Measurements from ENCODE around the gene CD84.
"Not testable (repeated sequence)": the region's sequence is repeated elsewhere in the genome, so short reads cannot be mapped to it uniquely, and the experiment has no call there.

Gene CD84

DNA sequence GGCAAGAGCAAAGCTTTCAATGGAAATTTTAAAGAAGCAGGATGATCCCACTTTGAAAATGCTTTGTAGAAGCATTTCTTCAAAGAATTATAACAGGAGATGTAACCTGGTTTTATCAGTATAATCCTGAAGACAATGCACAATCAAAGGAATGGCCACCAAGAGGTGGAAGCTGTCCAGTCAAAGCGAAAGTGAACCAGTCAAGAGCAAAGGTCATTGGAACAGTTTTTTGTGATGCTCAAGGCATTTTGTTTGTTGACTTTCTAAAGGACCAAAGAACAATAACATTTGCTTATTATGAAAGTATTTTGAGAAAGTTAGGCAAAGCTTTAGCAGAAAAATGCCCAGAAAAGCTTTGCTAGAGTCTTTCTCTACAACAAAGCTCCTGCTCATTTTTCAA lies 5.5 kb upstream of the CD84 start:
- no peaks in the 10 kb centered on the region for H3K79me2 ChIP-seq (ENCODE audit: insufficient read depth, low read depth)
- H3K36me3 ChIP-seq (ENCODE audit: insufficient read depth): no peaks in the 10 kb centered on the region
- no peak overlapping the region for H2AFZ ChIP-seq (ENCODE audit: low read depth)
- H3K4me3 ChIP-seq (IDR thresholded peaks at IDR 0.05; ENCODE audit: insufficient read depth, low read depth, low read length): no peak overlapping the region
- no peaks in the 10 kb centered on the region for H4K20me1 ChIP-seq (ENCODE audit: insufficient read depth)
- H3K27ac ChIP-seq: no peak overlapping the region
- TF ChIP-seq, protein P1, sequence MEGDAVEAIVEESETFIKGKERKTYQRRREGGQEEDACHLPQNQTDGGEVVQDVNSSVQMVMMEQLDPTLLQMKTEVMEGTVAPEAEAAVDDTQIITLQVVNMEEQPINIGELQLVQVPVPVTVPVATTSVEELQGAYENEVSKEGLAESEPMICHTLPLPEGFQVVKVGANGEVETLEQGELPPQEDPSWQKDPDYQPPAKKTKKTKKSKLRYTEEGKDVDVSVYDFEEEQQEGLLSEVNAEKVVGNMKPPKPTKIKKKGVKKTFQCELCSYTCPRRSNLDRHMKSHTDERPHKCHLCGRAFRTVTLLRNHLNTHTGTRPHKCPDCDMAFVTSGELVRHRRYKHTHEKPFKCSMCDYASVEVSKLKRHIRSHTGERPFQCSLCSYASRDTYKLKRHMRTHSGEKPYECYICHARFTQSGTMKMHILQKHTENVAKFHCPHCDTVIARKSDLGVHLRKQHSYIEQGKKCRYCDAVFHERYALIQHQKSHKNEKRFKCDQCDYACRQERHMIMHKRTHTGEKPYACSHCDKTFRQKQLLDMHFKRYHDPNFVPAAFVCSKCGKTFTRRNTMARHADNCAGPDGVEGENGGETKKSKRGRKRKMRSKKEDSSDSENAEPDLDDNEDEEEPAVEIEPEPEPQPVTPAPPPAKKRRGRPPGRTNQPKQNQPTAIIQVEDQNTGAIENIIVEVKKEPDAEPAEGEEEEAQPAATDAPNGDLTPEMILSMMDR (conservative IDR thresholded peaks at IDR 0.05; ENCODE audit: low read depth, low read length): no peak
- no peaks in the 10 kb centered on the region for H3K27me3 ChIP-seq (ENCODE audit: insufficient read depth, low read depth)
- H3K4me1 ChIP-seq (ENCODE audit: low read depth, poor library complexity, severe bottlenecking): peaks cover 2% of the 10 kb centered on the region
- no peak overlapping the region for H3K4me2 ChIP-seq
- H3K9ac ChIP-seq: no peak overlapping the region

DNA sequence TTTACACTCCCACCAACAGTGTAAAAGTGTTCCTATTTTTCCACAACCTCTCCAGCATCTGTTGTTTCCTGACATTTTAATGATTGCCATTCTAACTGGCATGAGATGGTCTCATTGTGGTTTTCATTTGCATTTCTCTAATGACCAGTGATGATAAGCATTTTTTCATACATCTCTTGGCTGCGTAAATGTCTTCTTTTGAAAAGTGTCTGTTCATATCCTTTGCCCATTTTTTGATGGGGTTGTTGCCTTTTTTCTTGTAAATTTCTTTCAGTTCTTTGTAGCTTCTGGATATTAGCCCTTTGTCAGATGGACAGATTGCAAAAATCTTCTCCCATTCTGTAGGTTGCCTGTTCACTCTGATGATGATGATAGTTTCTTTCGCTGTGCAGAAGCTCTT lies 3.7 kb upstream of the CD84 start:
- not testable (repeated sequence) for H3K4me2 ChIP-seq; H3K9ac ChIP-seq; H3K79me2 ChIP-seq (ENCODE audit: insufficient read depth, low read depth); H3K36me3 ChIP-seq (ENCODE audit: insufficient read depth); H3K27ac ChIP-seq; H3K27me3 ChIP-seq (ENCODE audit: insufficient read depth, low read depth); H3K4me1 ChIP-seq (ENCODE audit: low read depth, poor library complexity, severe bottlenecking); H2AFZ ChIP-seq (ENCODE audit: low read depth); H3K4me3 ChIP-seq (IDR thresholded peaks at IDR 0.05; ENCODE audit: insufficient read depth, low read depth, low read length); H4K20me1 ChIP-seq (ENCODE audit: insufficient read depth)

DNA sequence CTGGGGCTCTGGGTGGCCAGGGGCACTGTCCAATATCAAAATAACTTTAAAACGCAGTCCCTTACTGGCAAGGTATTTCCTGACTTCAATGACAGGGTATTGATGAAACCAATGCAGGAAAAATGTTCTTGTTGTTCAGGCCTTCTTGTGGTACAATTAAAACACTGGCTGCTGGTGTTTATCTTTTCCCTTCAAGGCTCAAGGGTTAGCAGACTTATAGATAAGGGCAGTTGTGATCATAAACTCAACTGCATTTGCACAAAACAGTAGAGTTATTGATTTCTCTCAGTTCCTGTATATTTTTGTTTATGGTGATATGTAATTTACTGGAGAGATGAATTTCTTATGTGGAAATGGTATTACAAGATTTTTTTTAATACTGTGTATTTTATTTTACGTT lies 2.7 kb upstream of the CD84 start:
- Histone ChIP-seq H3K4me3 (IDR thresholded peaks at IDR 0.05; ENCODE audit: insufficient read depth, low read depth, low read length) (no peak overlapping the region), H3K4me2 (no peak overlapping the region), H3K4me1 (ENCODE audit: low read depth, poor library complexity, severe bottlenecking) (peaks cover 2% of the 10 kb centered on the region), H3K36me3 (ENCODE audit: insufficient read depth) (no peaks in the 10 kb centered on the region), H3K79me2 (ENCODE audit: insufficient read depth, low read depth) (no peaks in the 10 kb centered on the region), H3K27ac (no peak overlapping the region), H3K9ac (no peak overlapping the region), H2AFZ (ENCODE audit: low read depth) (no peak overlapping the region), H4K20me1 (ENCODE audit: insufficient read depth) (no peaks in the 10 kb centered on the region), H3K27me3 (ENCODE audit: insufficient read depth, low read depth) (no peaks in the 10 kb centered on the region)
- TF ChIP-seq, protein P1 (conservative IDR thresholded peaks at IDR 0.05; ENCODE audit: low read depth, low read length): no peak

- Histone ChIP-seq H3K36me3 (ENCODE audit: insufficient read depth) (no peaks in the 10 kb centered on the region), H4K20me1 (ENCODE audit: insufficient read depth) (no peaks in the 10 kb centered on the region), H2AFZ (ENCODE audit: low read depth) (no peak overlapping the region), H3K27me3 (ENCODE audit: insufficient read depth, low read depth) (no peaks in the 10 kb centered on the region), H3K79me2 (ENCODE audit: insufficient read depth, low read depth) (no peaks in the 10 kb centered on the region), H3K4me1 (ENCODE audit: low read depth, poor library complexity, severe bottlenecking) (peaks cover 2% of the 10 kb centered on the region), H3K4me3 (IDR thresholded peaks at IDR 0.05; ENCODE audit: insufficient read depth, low read depth, low read length) (no peak overlapping the region), H3K4me2 (no peak overlapping the region), H3K9ac (no peak overlapping the region), H3K27ac (no peak overlapping the region)
- TF ChIP-seq, protein P1 (conservative IDR thresholded peaks at IDR 0.05; ENCODE audit: low read depth, low read length): no peak
Observed at GRCh38 chr1:160580221-160580812, 1.0 kb upstream of the CD84 start.

DNA sequence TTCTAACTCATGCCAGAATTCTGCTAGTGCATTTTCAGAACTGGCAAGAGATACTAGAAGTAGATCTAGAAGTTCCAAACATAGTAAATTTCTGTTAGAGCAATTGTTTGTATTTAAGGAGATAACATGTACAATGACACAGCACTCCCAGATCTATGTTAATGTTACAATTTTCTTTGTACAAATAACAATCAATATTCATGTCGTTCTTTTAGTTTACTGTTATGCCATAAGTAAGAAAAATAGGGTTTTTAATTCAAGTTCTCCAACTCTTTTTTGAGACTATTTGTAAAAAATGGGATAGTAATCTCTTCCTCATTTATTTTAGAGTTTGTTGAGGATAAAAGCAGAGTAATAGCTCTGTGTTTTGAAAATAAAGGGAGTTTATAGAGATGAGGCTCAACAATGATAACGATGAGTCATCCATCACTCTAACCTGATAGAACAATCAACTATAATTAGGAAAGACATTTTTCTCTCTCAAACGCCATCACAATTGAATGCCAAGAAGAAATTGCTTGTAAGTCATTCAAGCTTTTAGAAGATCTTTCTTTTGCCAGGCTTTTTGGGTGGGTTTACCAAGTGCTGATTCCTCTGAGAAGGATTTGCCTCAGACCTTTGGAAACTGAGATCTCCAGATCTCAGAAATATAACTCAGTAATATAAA lies 638 bp downstream of the CD84 start:
- Histone ChIP-seq H3K4me2 (no peak overlapping the region), H3K27ac (no peak overlapping the region), H3K4me1 (ENCODE audit: low read depth, poor library complexity, severe bottlenecking) (no peaks in the 10 kb centered on the region), H2AFZ (ENCODE audit: low read depth) (no peak overlapping the region), H3K9ac (no peak overlapping the region), H3K36me3 (ENCODE audit: insufficient read depth) (no peaks in the 10 kb centered on the region), H4K20me1 (ENCODE audit: insufficient read depth) (no peaks in the 10 kb centered on the region), H3K4me3 (IDR thresholded peaks at IDR 0.05; ENCODE audit: insufficient read depth, low read depth, low read length) (no peak overlapping the region), H3K27me3 (ENCODE audit: insufficient read depth, low read depth) (no peaks in the 10 kb centered on the region), H3K79me2 (ENCODE audit: insufficient read depth, low read depth) (no peaks in the 10 kb centered on the region)
- TF ChIP-seq, protein P1 (conservative IDR thresholded peaks at IDR 0.05; ENCODE audit: low read depth, low read length): no peak
